Osteocyte (in vitro differentiated cells): ENCODE measurements around the gene RRP36. TPM values are rescaled to one million over a fixed set of nuclear protein-coding genes. Genes with fewer than 3 reads are reported as not detected.
"Not testable (repeated sequence)": the region's sequence is repeated elsewhere in the genome, so short reads cannot be mapped to it uniquely, and the experiment has no call there.

Experiments used
- DNase-seq: peaks from one replicate; pipeline ENCODE4 v3.0.0; 2021; ENCODE audit warnings: mixed read lengths; ENCODE audit not compliant: unreplicated experiment; ENCODE audit errors: extremely low spot score
- H3K27ac Mint-ChIP-seq: one replicate; pipeline ENCODE4 v1.8.0; 2021; ENCODE audit warnings: mild to moderate bottlenecking, mixed read lengths; ENCODE audit not compliant: unreplicated experiment
- H3K27me3 Mint-ChIP-seq: one replicate; pipeline ENCODE4 v1.8.0; 2021; ENCODE audit warnings: mixed read lengths; ENCODE audit not compliant: unreplicated experiment
- H3K36me3 Mint-ChIP-seq: one replicate; pipeline ENCODE4 v1.8.0; 2021; ENCODE audit warnings: mixed read lengths; ENCODE audit not compliant: unreplicated experiment
- H3K4me1 Mint-ChIP-seq: one replicate; pipeline ENCODE4 v1.8.0; 2021; ENCODE audit warnings: mixed read lengths; ENCODE audit not compliant: unreplicated experiment
- H3K4me3 Mint-ChIP-seq: one replicate; pipeline ENCODE4 v1.8.0; 2021; ENCODE audit warnings: mild to moderate bottlenecking, moderate library complexity, mixed read lengths; ENCODE audit not compliant: unreplicated experiment
- H3K9me3 Mint-ChIP-seq: one replicate; pipeline ENCODE4 v1.8.0; 2021; ENCODE audit warnings: mixed read lengths; ENCODE audit not compliant: unreplicated experiment
- CTCF ChIP-seq: fragments of 200-600 bp; sonication (generic); IDR thresholded peaks from 2 replicates; pipeline ENCODE4 v1.5.0; 2021; ENCODE audit warnings: antibody characterized with exemption, mild to moderate bottlenecking, moderate library complexity
- total RNA-seq: library from RNA; stranded (reverse); gene quantifications from 2 replicates; pipeline ENCODE4 v1.2.1, GENCODE V29; 2021

RRP36 gene
- total RNA-seq, 1 donor from 2014 or later = 58.1 TPM

- TF ChIP-seq CTCF = no peak
- Mint-ChIP-seq H3K36me3 (peaks cover 42% of the 10 kb centered on the region), H3K9me3 (no peaks in the 10 kb centered on the region), H3K4me1 (no peaks in the 10 kb centered on the region), H3K4me3 (no peak overlapping the region), H3K27me3 (no peaks in the 10 kb centered on the region), H3K27ac (no peak overlapping the region)
- DNase-seq = no peak
These were observed 16.3 kb downstream of the RRP36 start for GRCh38 chr6:43037706-43038105.

GRCh38 chr6:43038727-43039126 lies 17.3 kb downstream of the RRP36 start:
- no peaks in the 10 kb centered on the region for H3K4me1 Mint-ChIP-seq
- no peak overlapping the region for H3K4me3 Mint-ChIP-seq
- H3K9me3 Mint-ChIP-seq = no peaks in the 10 kb centered on the region
- peaks cover 45% of the 10 kb centered on the region for H3K36me3 Mint-ChIP-seq
- no peak for TF ChIP-seq CTCF
- no peak overlapping the region for H3K27ac Mint-ChIP-seq
- DNase-seq = no peak
- H3K27me3 Mint-ChIP-seq = no peaks in the 10 kb centered on the region

GRCh38 chr6:43040542-43041257 lies 19.3 kb downstream of the RRP36 start:
- Mint-ChIP-seq H3K27ac (no peak overlapping the region), H3K36me3 (peaks cover 52% of the 10 kb centered on the region), H3K9me3 (no peaks in the 10 kb centered on the region), H3K27me3 (no peaks in the 10 kb centered on the region), H3K4me1 (no peaks in the 10 kb centered on the region), H3K4me3 (no peak overlapping the region)
- no peak for TF ChIP-seq CTCF
- no peak for DNase-seq

- H3K36me3 Mint-ChIP-seq = peaks cover 57% of the 10 kb centered on the region
- not testable (repeated sequence) for H3K4me3 Mint-ChIP-seq, H3K27me3 Mint-ChIP-seq, H3K4me1 Mint-ChIP-seq, H3K9me3 Mint-ChIP-seq, DNase-seq, H3K27ac Mint-ChIP-seq
These were observed 20.1 kb downstream of the RRP36 start for GRCh38 chr6:43041475-43041874.

- no peak overlapping the region for H3K27ac Mint-ChIP-seq
- H3K4me1 Mint-ChIP-seq = no peaks in the 10 kb centered on the region
- no peak overlapping the region for H3K4me3 Mint-ChIP-seq
- DNase-seq = no peak
- peaks cover 53% of the 10 kb centered on the region for H3K36me3 Mint-ChIP-seq
- no peaks in the 10 kb centered on the region for H3K27me3 Mint-ChIP-seq
- H3K9me3 Mint-ChIP-seq = no peaks in the 10 kb centered on the region
- TF ChIP-seq CTCF = no peak
These were observed 21.9 kb downstream of the RRP36 start for GRCh38 chr6:43043310-43043709.
